K562 (cell line): ENCODE data around the gene INTS12. TPM values are rescaled to one million over a fixed set of nuclear protein-coding genes. Genes with fewer than 3 reads are reported as not detected.

Source experiments
- ARID1B ChIP-seq: fragments of 450-650 bp; IDR thresholded peaks from 2 replicates; pipeline ENCODE4 v1.6.1; 2016; ENCODE audit warnings: antibody characterized with exemption, mild to moderate bottlenecking, inconsistent platforms
- BRD9 ChIP-seq: fragments of 450-650 bp; IDR thresholded peaks from 2 replicates; pipeline ENCODE4 v1.6.1; 2018; ENCODE audit warnings: low read depth; ENCODE audit not compliant: partially characterized antibody
- CGGBP1 ChIP-seq: fragments of 250-450 bp; sonication (Bioruptor Pico); IDR thresholded peaks from 2 replicates; pipeline ENCODE4 v1.9.0; 2021; ENCODE audit warnings: mild to moderate bottlenecking
- DDX20 ChIP-seq: fragments of 450-650 bp; IDR thresholded peaks from 2 replicates; pipeline ENCODE4 v1.6.1; 2016; ENCODE audit warnings: missing genetic modification characterization, low read depth, mild to moderate bottlenecking, missing compliant biosample characterization, moderate library complexity
- ELK1 ChIP-seq: sonication (generic); formaldehyde crosslinking; IDR thresholded peaks from 2 replicates; pipeline ENCODE4 v1.8.1; 2022; ENCODE audit warnings: missing genetic modification reagents
- HDGF ChIP-seq: fragments of 450-650 bp; IDR thresholded peaks from 2 replicates; pipeline ENCODE4 v1.6.1; 2016
- MAFK ChIP-seq: IDR thresholded peaks from 2 replicates; pipeline ENCODE4 v1.6.1; 2011; ENCODE audit warnings: low read length, improper control_type of control experiment
- MEF2D ChIP-seq: conservative IDR thresholded peaks from 2 replicates; pipeline ENCODE4 v1.6.1; 2016; ENCODE audit warnings: low read depth, missing genetic modification characterization, missing compliant biosample characterization
- NRF1 ChIP-seq, 2 experiments: fragments of 450-650 bp; IDR thresholded peaks in 1 of 2; conservative IDR thresholded peaks in 1 of 2; 2 replicates each; pipeline ENCODE4 v1.6.1; 2014; ENCODE audit warnings: mild to moderate bottlenecking in 2 of 2
- PHF8 ChIP-seq: fragments of 200-600 bp; sonication (generic); IDR thresholded peaks from 2 replicates; pipeline ENCODE4 v1.6.1; 2012; ENCODE audit warnings: mixed run types, mild to moderate bottlenecking, inconsistent platforms, low read length, moderate library complexity, borderline replicate concordance
- RBM14 ChIP-seq: fragments of 200-400 bp; formaldehyde crosslinking; IDR thresholded peaks from 2 replicates; pipeline ENCODE4 v1.6.1; 2018; ENCODE audit warnings: low read depth, mild to moderate bottlenecking, low read length, moderate library complexity, borderline replicate concordance; ENCODE audit not compliant: insufficient read depth
- RBM34 ChIP-seq: fragments of 200-400 bp; formaldehyde crosslinking; IDR thresholded peaks from 2 replicates; pipeline ENCODE4 v1.6.1; 2018; ENCODE audit warnings: low read length, borderline replicate concordance; ENCODE audit not compliant: insufficient read depth
- SRSF7 ChIP-seq: fragments of 200-400 bp; formaldehyde crosslinking; optimal IDR thresholded peaks from 2 replicates; pipeline ENCODE3; 2017; ENCODE audit warnings: mild to moderate bottlenecking, low read depth, low read length
- TOE1 ChIP-seq, 2 experiments: fragments of 450-650 bp in 1 of 2; sonication (generic) in 1 of 2; formaldehyde crosslinking in 1 of 2; IDR thresholded peaks; 2 replicates each; pipeline versions ENCODE4 v1.7.1 to v1.8.0; 2016 to 2022; ENCODE audit warnings: borderline replicate concordance in 2 of 2, mild to moderate bottlenecking in 2 of 2, antibody characterized with exemption in 1 of 2, inconsistent platforms in 1 of 2, low read depth in 1 of 2, missing genetic modification reagents in 1 of 2, moderate library complexity in 1 of 2
- WHSC1 ChIP-seq: IDR thresholded peaks from one replicate; pipeline ENCODE4 v1.6.1; 2012; ENCODE audit warnings: low read length, control low read depth, inconsistent platforms
- XRCC5 ChIP-seq: fragments of 200-400 bp; formaldehyde crosslinking; IDR thresholded peaks from 2 replicates; pipeline ENCODE4 v1.6.1; 2017; ENCODE audit warnings: low read depth, mild to moderate bottlenecking, low read length
- ZBTB1 ChIP-seq: sonication (generic); formaldehyde crosslinking; IDR thresholded peaks from 2 replicates; pipeline ENCODE4 v1.8.1; 2023; ENCODE audit warnings: missing genetic modification reagents, low read depth, mild to moderate bottlenecking, borderline replicate concordance
- ZNF592 ChIP-seq: fragments of 450-650 bp; IDR thresholded peaks from 2 replicates; pipeline ENCODE4 v1.6.1; 2017; ENCODE audit warnings: antibody characterized with exemption, mild to moderate bottlenecking
- ZNF75A ChIP-seq: fragments of 450-650 bp; formaldehyde crosslinking; IDR thresholded peaks from 2 replicates; pipeline ENCODE4 v1.4.0; 2020; ENCODE audit warnings: mild to moderate bottlenecking
- polyA plus RNA-seq, 8 experiments: library from polyadenylated mRNA; depleted of rRNA in 4 of 8; stranded (reverse) in 5 of 8; unstranded in 3 of 8; fragments of >200 nt; fragmentation: Nextera tagmentation in 2 of 8; fragmentation: Illumina TruSeq in 1 of 8; extraction: Ambion mirVana in 2 of 8; extraction: Trizol in 1 of 8; gene quantifications; 2 replicates each; pipeline versions ENCODE4 v1.2.1 to v1.2.3, GENCODE V29; 2011 to 2014; ENCODE audit warnings: inconsistent platforms in 1 of 8, missing spikeins in 1 of 8
- total RNA-seq, 7 experiments: library from RNA; depleted of rRNA in 6 of 7; stranded (reverse); fragments of >200 nt in 6 of 7; fragmentation: Illumina TruSeq in 2 of 7; extraction: Trizol in 2 of 7; gene quantifications; 2 replicates each; pipeline versions ENCODE4 v1.2.1 to v1.2.3, GENCODE V29; 2011 to 2021; ENCODE audit warnings: low replicate concordance in 1 of 7
- TF ChIP-seq, protein P1 (sequence below): sonication (generic); formaldehyde crosslinking; IDR thresholded peaks from 2 replicates; pipeline ENCODE4 v1.8.1; 2022; ENCODE audit warnings: missing genetic modification reagents

INTS12 gene
- total and polyA plus RNA-seq, 9 of the 15 experiments (the other 6 are each of a cell fraction or from before 2014, with no cell fraction given): 24.5 to 82.9 (median 41.2) TPM

DNA sequence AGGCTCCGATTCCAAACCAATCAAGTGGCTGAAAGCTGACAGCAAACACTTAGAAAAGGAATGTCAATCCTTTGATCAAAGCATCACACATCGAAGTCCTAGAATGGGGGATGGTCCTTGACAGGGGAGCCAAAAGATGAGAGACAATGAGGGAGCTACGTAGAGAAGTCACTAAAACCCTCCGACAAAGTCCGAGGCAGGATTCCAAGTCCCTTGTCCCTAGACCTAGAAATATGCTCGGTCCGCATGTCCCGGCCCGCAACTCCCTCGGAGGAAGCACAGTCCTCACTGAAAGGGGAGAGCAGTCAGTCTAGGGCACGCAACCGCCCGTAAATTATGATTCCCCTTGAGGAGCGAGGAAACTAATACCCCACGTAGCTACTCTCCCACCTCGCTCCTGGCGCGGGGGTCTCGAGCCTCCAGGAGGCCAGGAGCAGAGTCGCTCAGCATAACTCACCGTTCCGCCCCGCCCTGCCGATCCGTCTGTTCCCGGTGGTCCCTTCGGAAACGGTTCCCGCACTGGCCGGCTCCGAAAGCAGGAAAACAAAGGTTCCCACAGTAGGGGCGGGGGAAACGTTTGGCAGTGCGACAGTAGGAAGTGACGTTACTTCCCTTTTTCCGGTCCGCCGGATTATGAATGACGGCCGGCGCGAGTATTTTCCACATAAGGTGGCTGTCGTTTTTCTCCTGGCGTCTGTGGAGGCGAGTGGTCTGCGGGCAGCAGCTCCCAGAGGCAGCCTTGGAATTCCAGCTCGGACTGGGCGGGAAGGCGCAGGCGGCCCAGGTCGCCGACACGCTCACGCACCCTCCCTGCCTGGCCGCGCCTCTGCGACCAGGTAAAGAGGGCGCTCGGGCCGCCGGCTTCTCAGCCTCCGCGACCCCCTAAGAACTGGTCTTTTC, at the start of gene INTS12, which contains the start of gene GSTCD (continued):
- TF ChIP-seq WHSC1 (no peak), ZNF75A (CRISPR knock-in tag) (no peak), HDGF (no peak), CGGBP1 (CRISPR knock-in tag) (peak; percentile 95), TOE1 (IDR thresholded peaks at IDR 0.05; ENCODE audit: borderline replicate concordance) (peak; percentile 87), TOE1 (CRISPR knock-in tag; IDR thresholded peaks at IDR 0.05; ENCODE audit: borderline replicate concordance, low read depth) (0 out of 2 replicates have a peak, but pooled peaks have one; percentile 0), ZNF592 (no peak), MAFK (peak; percentile 22; the same call in 1 of the 2 replicates), RBM34 (no peak), ELK1 (CRISPR knock-in tag) (no peak), BRD9 (peak; percentile 47), SRSF7 (no peak), RBM14 (no peak), NRF1 (conservative IDR thresholded peaks at IDR 0.05 in 1 of 2, IDR thresholded peaks at IDR 0.05 in 1 of 2) (peak; percentile 60; a peak in 3 of 4 replicates), DDX20 (tag) (no peak), ZBTB1 (CRISPR knock-in tag) (peak; percentile 94), PHF8 (peak; percentile 97), MEF2D (tag) (peak; percentile 22; the same call in 1 of the 2 replicates), XRCC5 (peak; percentile 99), ARID1B (peak; percentile 41; the same call in 1 of the 2 replicates)
- TF ChIP-seq, protein P1, sequence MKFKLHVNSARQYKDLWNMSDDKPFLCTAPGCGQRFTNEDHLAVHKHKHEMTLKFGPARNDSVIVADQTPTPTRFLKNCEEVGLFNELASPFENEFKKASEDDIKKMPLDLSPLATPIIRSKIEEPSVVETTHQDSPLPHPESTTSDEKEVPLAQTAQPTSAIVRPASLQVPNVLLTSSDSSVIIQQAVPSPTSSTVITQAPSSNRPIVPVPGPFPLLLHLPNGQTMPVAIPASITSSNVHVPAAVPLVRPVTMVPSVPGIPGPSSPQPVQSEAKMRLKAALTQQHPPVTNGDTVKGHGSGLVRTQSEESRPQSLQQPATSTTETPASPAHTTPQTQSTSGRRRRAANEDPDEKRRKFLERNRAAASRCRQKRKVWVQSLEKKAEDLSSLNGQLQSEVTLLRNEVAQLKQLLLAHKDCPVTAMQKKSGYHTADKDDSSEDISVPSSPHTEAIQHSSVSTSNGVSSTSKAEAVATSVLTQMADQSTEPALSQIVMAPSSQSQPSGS: peak; percentile 60; the same call in 1 of the 2 replicates
